Measurements from ENCODE around the gene RIC8B.
A peak's percentile ranks its signal among the peaks of the same experiment; 100 is the strongest.

Gene RIC8B

GRCh38 chr12:106758349-106759110 is 16.0 kb upstream of the RIC8B start:
- Histone ChIP-seq H3K27ac (ENCODE audit: low read length) (no peak overlapping the region), H3K9ac (ENCODE audit: low read depth, low read length) (no peak overlapping the region), H3K4me2 (ENCODE audit: insufficient read depth, low read length) (no peak overlapping the region), H3K9me3 (ENCODE audit: insufficient read depth, low read length, severe bottlenecking) (no peaks in the 10 kb centered on the region), H2AFZ (ENCODE audit: low read depth, low read length) (no peak overlapping the region), H3K79me2 (ENCODE audit: insufficient read depth, low read length) (no peaks in the 10 kb centered on the region), H3K27me3 (ENCODE audit: insufficient read depth, low read length, poor library complexity) (no peaks in the 10 kb centered on the region), H4K20me1 (ENCODE audit: insufficient read depth, low read length) (no peaks in the 10 kb centered on the region), H3K4me3 (ENCODE audit: low read depth in 1 of 2, low read length in 2 of 2) (no peak overlapping the region), H3K4me1 (ENCODE audit: insufficient read depth, low read length) (peaks cover 22% of the 10 kb centered on the region), H3K36me3 (ENCODE audit: insufficient read depth, low read length) (no peaks in the 10 kb centered on the region)
- TF ChIP-seq EZH2 (IDR thresholded peaks at IDR 0.05; ENCODE audit: borderline replicate concordance, low read depth, low read length, severe bottlenecking) (no peak), CTCF (IDR thresholded peaks at IDR 0.05; ENCODE audit: borderline replicate concordance, extremely low read depth, low read length, poor library complexity, severe bottlenecking) (no peak)
- ATAC-seq (ENCODE audit: insufficient read depth, low read depth) (no peak), DNase-seq (no peak)

DNA sequence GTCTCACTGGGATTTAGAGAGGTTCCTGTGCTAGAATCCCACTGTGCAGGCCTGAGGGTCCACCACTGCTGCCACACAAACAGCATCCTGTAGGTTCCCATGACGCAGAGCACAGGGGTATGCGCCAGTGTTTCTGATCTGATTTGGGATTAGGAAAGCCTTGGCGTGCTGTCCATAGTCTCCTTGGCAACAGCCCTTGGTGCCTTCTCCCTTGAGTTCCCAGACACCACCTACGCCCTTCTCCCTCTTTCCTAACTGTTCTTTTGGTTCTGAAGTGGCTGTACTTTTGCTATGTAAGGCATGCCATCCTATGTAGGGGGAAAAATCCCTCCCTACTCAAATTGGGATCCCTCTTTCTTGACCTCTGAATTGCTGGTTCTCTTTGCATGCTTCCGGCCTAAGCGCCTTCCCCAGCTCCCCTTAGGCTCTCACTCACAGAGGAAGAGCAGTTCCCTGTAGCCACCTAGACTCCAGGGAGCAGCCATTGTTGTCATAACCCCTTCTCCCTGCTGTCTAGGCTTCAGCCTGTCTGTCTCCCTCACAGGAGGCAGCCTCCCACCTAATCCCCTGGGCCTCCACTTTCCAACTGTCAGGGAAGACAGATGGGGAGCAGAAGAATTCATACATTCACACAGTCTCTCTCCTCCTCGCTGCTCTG is 14.8 kb upstream of the RIC8B start:
- no peaks in the 10 kb centered on the region for H3K9me3 ChIP-seq (ENCODE audit: insufficient read depth, low read length, severe bottlenecking)
- H4K20me1 ChIP-seq (ENCODE audit: insufficient read depth, low read length) = no peaks in the 10 kb centered on the region
- H2AFZ ChIP-seq (ENCODE audit: low read depth, low read length) = peak overlapping the region; percentile 96
- peaks cover 22% of the 10 kb centered on the region for H3K4me1 ChIP-seq (ENCODE audit: insufficient read depth, low read length)
- peak overlapping the region; percentile 90 for H3K27ac ChIP-seq (ENCODE audit: low read length)
- no peaks in the 10 kb centered on the region for H3K27me3 ChIP-seq (ENCODE audit: insufficient read depth, low read length, poor library complexity)
- no peak for TF ChIP-seq CTCF (IDR thresholded peaks at IDR 0.05; ENCODE audit: borderline replicate concordance, extremely low read depth, low read length, poor library complexity, severe bottlenecking)
- no peak for TF ChIP-seq EZH2 (IDR thresholded peaks at IDR 0.05; ENCODE audit: borderline replicate concordance, low read depth, low read length, severe bottlenecking)
- no peaks in the 10 kb centered on the region for H3K79me2 ChIP-seq (ENCODE audit: insufficient read depth, low read length)
- H3K4me2 ChIP-seq (ENCODE audit: insufficient read depth, low read length) = peak overlapping the region; percentile 66
- DNase-seq (no peak), ATAC-seq (ENCODE audit: insufficient read depth, low read depth) (peak; percentile 71)
- H3K4me3 ChIP-seq (ENCODE audit: low read depth in 1 of 2, low read length in 2 of 2) = peak overlapping the region in 1 of 2 experiments; percentile 52; a peak in 2 of 4 replicates
- H3K9ac ChIP-seq (ENCODE audit: low read depth, low read length) = peak overlapping the region; percentile 55
- no peaks in the 10 kb centered on the region for H3K36me3 ChIP-seq (ENCODE audit: insufficient read depth, low read length)

- H3K36me3 ChIP-seq (ENCODE audit: insufficient read depth, low read length) = no peaks in the 10 kb centered on the region
- TF ChIP-seq CTCF (IDR thresholded peaks at IDR 0.05; ENCODE audit: borderline replicate concordance, extremely low read depth, low read length, poor library complexity, severe bottlenecking) (no peak), EZH2 (IDR thresholded peaks at IDR 0.05; ENCODE audit: borderline replicate concordance, low read depth, low read length, severe bottlenecking) (no peak)
- no peaks in the 10 kb centered on the region for H4K20me1 ChIP-seq (ENCODE audit: insufficient read depth, low read length)
- peak overlapping the region; percentile 66 for H3K4me2 ChIP-seq (ENCODE audit: insufficient read depth, low read length)
- ATAC-seq (ENCODE audit: insufficient read depth, low read depth) (peak; percentile 98), DNase-seq (peak; percentile 66)
- H3K9ac ChIP-seq (ENCODE audit: low read depth, low read length) = peak overlapping the region; percentile 55
- peak overlapping the region; percentile 90 for H3K27ac ChIP-seq (ENCODE audit: low read length)
- peaks cover 22% of the 10 kb centered on the region for H3K4me1 ChIP-seq (ENCODE audit: insufficient read depth, low read length)
- H3K27me3 ChIP-seq (ENCODE audit: insufficient read depth, low read length, poor library complexity) = no peaks in the 10 kb centered on the region
- H3K9me3 ChIP-seq (ENCODE audit: insufficient read depth, low read length, severe bottlenecking) = no peaks in the 10 kb centered on the region
- H3K4me3 ChIP-seq (ENCODE audit: low read depth in 1 of 2, low read length in 2 of 2) = peak overlapping the region in 1 of 2 experiments; percentile 52; a peak in 2 of 4 replicates
- peak overlapping the region; percentile 96 for H2AFZ ChIP-seq (ENCODE audit: low read depth, low read length)
- H3K79me2 ChIP-seq (ENCODE audit: insufficient read depth, low read length) = no peaks in the 10 kb centered on the region
These were observed 14.3 kb upstream of the RIC8B start for GRCh38 chr12:106760184-106760531.
